Endothelial cell of umbilical vein (primary cell): Measurements from ENCODE around the gene SUSD5. TPM values are rescaled to one million over a fixed set of nuclear protein-coding genes. Genes with fewer than 3 reads are reported as not detected.

Source experiments
- BruUV-seq: library from RNA; stranded (reverse); fragments of 400-500 nt; replicated peaks from 2 replicates; lab custom pipeline; 2021; lab: Mats Ljungman, UMichigan
- CTCF ChIA-PET: fragments of 300-600, 350-600 bp; sonication (Branson Sonifier 250); formaldehyde crosslinking; loops from one replicate; lab custom pipeline; 2021; ENCODE audit warnings: antibody characterized with exemption, inconsistent platforms; lab: Charles Lee
- POLR2A ChIA-PET: fragments of 300-600, 350-600 bp; sonication (Branson Sonifier 250); formaldehyde crosslinking; loops from one replicate; lab custom pipeline; 2021; ENCODE audit warnings: antibody characterized with exemption, inconsistent platforms; lab: Charles Lee
- DNase-seq: peaks from one replicate; pipeline ENCODE4 v3.0.0-alpha.2; 2011; ENCODE audit warnings: low read depth, low spot score
- FAIRE-seq: peaks from 2 replicates; lab custom pipeline; 2011; peaks lifted over from hg19 to GRCh38; lab: Jason Lieb, UNC
- H2AFZ ChIP-seq: 2 replicates; pipeline ENCODE4 v1.6.0; 2012; ENCODE audit warnings: low read depth, low read length, control low read depth, inconsistent platforms
- H3K27ac ChIP-seq: 2 replicates; pipeline ENCODE4 v1.5.1; 2011; ENCODE audit warnings: low read depth, mild to moderate bottlenecking, control low read depth, low read length, moderate library complexity; ENCODE audit not compliant: insufficient read depth
- H3K27me3 ChIP-seq, 2 experiments: 2 replicates each; pipeline versions ENCODE4 v1.6.0 to v1.6.1; 2011; ENCODE audit warnings: low read length in 2 of 2, mixed read lengths in 1 of 2; ENCODE audit not compliant: control insufficient read depth in 2 of 2, insufficient read depth in 2 of 2
- H3K36me3 ChIP-seq, 2 experiments: 2 replicates in 1 of 2; 3 replicates in 1 of 2; pipeline ENCODE4 v1.5.1; 2011; ENCODE audit warnings: low read length in 2 of 2, mild to moderate bottlenecking in 1 of 2, moderate library complexity in 1 of 2; ENCODE audit not compliant: control insufficient read depth in 2 of 2, insufficient read depth in 2 of 2; ENCODE audit errors: extremely low read depth in 1 of 2
- H3K4me1 ChIP-seq: 3 replicates; pipeline ENCODE4 v1.5.1; 2011; ENCODE audit warnings: mild to moderate bottlenecking, low read length; ENCODE audit not compliant: control insufficient read depth, insufficient read depth; ENCODE audit errors: extremely low read depth
- H3K4me2 ChIP-seq: 2 replicates; pipeline ENCODE4 v1.6.1; 2011; ENCODE audit warnings: low read length, control low read depth, mixed read lengths; ENCODE audit not compliant: insufficient read depth
- H3K4me3 ChIP-seq, 3 experiments: fragments of 200-600 bp in 1 of 3; sonication (generic), shearing (Covaris generic) in 1 of 3; replicated peaks in 1 of 3; 2 replicates each; pipeline ENCODE4 v1.5.1; 2011 to 2016; ENCODE audit warnings: control low read depth in 3 of 3, low read length in 3 of 3, mild to moderate bottlenecking in 2 of 3, inconsistent platforms in 1 of 3, low read depth in 1 of 3, moderate library complexity in 1 of 3; ENCODE audit not compliant: insufficient read depth in 1 of 3
- H3K79me2 ChIP-seq: 2 replicates; pipeline ENCODE4 v1.6.0; 2012; ENCODE audit warnings: low read length, inconsistent platforms; ENCODE audit not compliant: control insufficient read depth, insufficient read depth
- H3K9ac ChIP-seq: replicated peaks from 2 replicates; pipeline ENCODE3; 2011; ENCODE audit warnings: low read length, control low read depth; ENCODE audit not compliant: insufficient read depth; ENCODE audit errors: extremely low read depth
- H3K9me1 ChIP-seq: replicated peaks from 3 replicates; pipeline ENCODE4 v1.6.0; 2011; ENCODE audit warnings: mild to moderate bottlenecking, low read length; ENCODE audit not compliant: control insufficient read depth, insufficient read depth; ENCODE audit errors: extremely low read depth
- H3K9me3 ChIP-seq: replicated peaks from 2 replicates; pipeline ENCODE4 v1.5.1; 2012; ENCODE audit warnings: low read length, inconsistent platforms; ENCODE audit not compliant: control insufficient read depth, insufficient read depth
- H4K20me1 ChIP-seq: replicated peaks from 2 replicates; pipeline ENCODE3; 2011; ENCODE audit warnings: mild to moderate bottlenecking, low read length; ENCODE audit not compliant: control insufficient read depth, insufficient read depth; ENCODE audit errors: extremely low read depth
- EZH2 ChIP-seq: IDR thresholded peaks from 2 replicates; pipeline ENCODE4 v1.6.1; 2012; ENCODE audit warnings: borderline replicate concordance, low read depth, mild to moderate bottlenecking, moderate library complexity, low read length, inconsistent platforms; ENCODE audit not compliant: severe bottlenecking
- FOS ChIP-seq: IDR thresholded peaks from 2 replicates; pipeline ENCODE4 v1.6.1; 2011; ENCODE audit warnings: mild to moderate bottlenecking, low read length, moderate library complexity, borderline replicate concordance; ENCODE audit not compliant: insufficient read depth
- GATA2 ChIP-seq: IDR thresholded peaks from 2 replicates; pipeline ENCODE4 v1.7.0; 2011; ENCODE audit warnings: low read depth, mild to moderate bottlenecking, moderate library complexity, mixed read lengths, low read length; ENCODE audit not compliant: insufficient read length, insufficient read depth
- JUN ChIP-seq: IDR thresholded peaks from 2 replicates; pipeline ENCODE4 v1.6.1; 2011; ENCODE audit warnings: borderline replicate concordance, low read depth; ENCODE audit not compliant: insufficient read length, insufficient read depth
- MYC ChIP-seq: IDR thresholded peaks from one replicate; pipeline ENCODE4 v1.6.1; 2011; ENCODE audit warnings: mild to moderate bottlenecking, low read depth, low read length
- POLR2A ChIP-seq: IDR thresholded peaks from 2 replicates; pipeline ENCODE4 v1.6.1; 2012; ENCODE audit warnings: low read depth, mild to moderate bottlenecking, control low read depth, low read length
- POLR2AphosphoS5 ChIP-seq: IDR thresholded peaks from 2 replicates; pipeline ENCODE4 v1.6.1; 2012; ENCODE audit warnings: low read depth, mild to moderate bottlenecking, control low read depth, low read length, moderate library complexity; ENCODE audit not compliant: insufficient read depth
- dilution Hi-C: fragments of 300-500 bp; cut with MboI; formaldehyde crosslinking; loops from one replicate; pipeline ENCODE4 v1.15.0; 2019; ENCODE audit warnings: low sequenced_read_pairs; ENCODE audit not compliant: extremely low pct_ligation_motif_present
- intact Hi-C: fragments of 100-400 bp; cut with micrococcal nuclease; formaldehyde crosslinking; loops from one replicate; pipeline ENCODE4 v1.10.0; 2022
- polyA plus RNA-seq, 4 experiments: library from polyadenylated mRNA; depleted of rRNA in 3 of 4; stranded (reverse) in 3 of 4; unstranded in 1 of 4; fragments of >200 nt; gene quantifications; 2 replicates each; pipeline versions ENCODE4 v1.2.1 to v1.2.3, GENCODE V29; 2011 to 2012; ENCODE audit warnings: missing spikeins in 1 of 4
- total RNA-seq: library from RNA; stranded (reverse); gene quantifications from 2 replicates; pipeline ENCODE4 v1.2.3, GENCODE V29; 2021
- TF ChIP-seq, protein P1 (sequence below), 2 donors: IDR thresholded peaks; 1 replicate in 1 of 2; 2 replicates in 1 of 2; pipeline ENCODE4 v1.5.1; 2011; ENCODE audit warnings: low read length in 2 of 2, mild to moderate bottlenecking in 2 of 2, moderate library complexity in 2 of 2, control low read depth in 1 of 2, inconsistent platforms in 1 of 2, low read depth in 1 of 2; ENCODE audit not compliant: insufficient read depth in 1 of 2; ENCODE audit errors: extremely low read depth in 1 of 2
- TF ChIP-seq, protein P2 (sequence below): IDR thresholded peaks from 2 replicates; pipeline ENCODE4 v1.6.1; 2011; ENCODE audit not compliant: insufficient read depth, insufficient read length

SUSD5 gene
- total and polyA plus RNA-seq, 2 donors (not counting 3 experiments of a cell fraction or from before 2014, with no cell fraction given) = 7.7 to 18.8 TPM

DNA sequence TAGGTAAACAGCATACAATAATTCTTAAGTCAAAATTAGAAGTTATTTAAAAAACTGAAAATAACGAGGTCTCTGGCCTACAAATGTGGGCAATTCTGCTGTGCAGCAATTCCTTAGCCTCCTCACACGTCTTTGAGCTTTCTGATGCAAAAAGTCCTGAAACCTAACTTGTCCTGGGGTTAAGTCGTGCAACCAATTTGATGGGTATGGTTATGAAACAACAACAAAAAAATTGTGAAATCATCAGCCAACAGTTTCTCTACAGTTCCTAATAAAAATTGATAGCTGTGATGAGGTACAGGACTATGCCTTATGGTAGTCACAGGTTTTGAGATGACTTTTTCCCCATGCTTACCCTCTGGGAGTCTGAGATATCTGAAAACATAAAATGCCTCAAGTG, 115.1 kb downstream of the SUSD5 start:
- Histone ChIP-seq H3K79me2 (no peaks in the 10 kb centered on the region), H3K36me3 (no peaks in the 10 kb centered on the region), H3K9me3 (no peaks in the 10 kb centered on the region), H3K4me1 (no peaks in the 10 kb centered on the region), H2AFZ (no peak overlapping the region), H3K4me3 (no peak overlapping the region), H3K9me1 (no peaks in the 10 kb centered on the region), H3K4me2 (no peak overlapping the region), H3K27me3 (peaks cover 0 to 5% of the 10 kb centered on the region in 2 experiments), H3K9ac (no peak overlapping the region), H4K20me1 (no peaks in the 10 kb centered on the region), H3K27ac (no peak overlapping the region)
- intact Hi-C loops (no loop called here), dilution Hi-C loops (no loop called here)
- ChIA-PET POLR2A (no interaction called here), CTCF (no interaction called here)
- TF ChIP-seq, protein P1, sequence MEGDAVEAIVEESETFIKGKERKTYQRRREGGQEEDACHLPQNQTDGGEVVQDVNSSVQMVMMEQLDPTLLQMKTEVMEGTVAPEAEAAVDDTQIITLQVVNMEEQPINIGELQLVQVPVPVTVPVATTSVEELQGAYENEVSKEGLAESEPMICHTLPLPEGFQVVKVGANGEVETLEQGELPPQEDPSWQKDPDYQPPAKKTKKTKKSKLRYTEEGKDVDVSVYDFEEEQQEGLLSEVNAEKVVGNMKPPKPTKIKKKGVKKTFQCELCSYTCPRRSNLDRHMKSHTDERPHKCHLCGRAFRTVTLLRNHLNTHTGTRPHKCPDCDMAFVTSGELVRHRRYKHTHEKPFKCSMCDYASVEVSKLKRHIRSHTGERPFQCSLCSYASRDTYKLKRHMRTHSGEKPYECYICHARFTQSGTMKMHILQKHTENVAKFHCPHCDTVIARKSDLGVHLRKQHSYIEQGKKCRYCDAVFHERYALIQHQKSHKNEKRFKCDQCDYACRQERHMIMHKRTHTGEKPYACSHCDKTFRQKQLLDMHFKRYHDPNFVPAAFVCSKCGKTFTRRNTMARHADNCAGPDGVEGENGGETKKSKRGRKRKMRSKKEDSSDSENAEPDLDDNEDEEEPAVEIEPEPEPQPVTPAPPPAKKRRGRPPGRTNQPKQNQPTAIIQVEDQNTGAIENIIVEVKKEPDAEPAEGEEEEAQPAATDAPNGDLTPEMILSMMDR (IDR thresholded peaks at IDR 0.05; ENCODE audit: extremely low read depth in 1 of 2, insufficient read depth in 1 of 2, low read depth in 1 of 2, low read length in 2 of 2) = no peak
- no peak for TF ChIP-seq FOS
- TF ChIP-seq EZH2 = no peak
- TF ChIP-seq POLR2A = no peak
- no peak for TF ChIP-seq MYC
- TF ChIP-seq, protein P2, sequence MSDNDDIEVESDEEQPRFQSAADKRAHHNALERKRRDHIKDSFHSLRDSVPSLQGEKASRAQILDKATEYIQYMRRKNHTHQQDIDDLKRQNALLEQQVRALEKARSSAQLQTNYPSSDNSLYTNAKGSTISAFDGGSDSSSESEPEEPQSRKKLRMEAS = no peak
- TF ChIP-seq GATA2 = no peak
- no peak for TF ChIP-seq POLR2AphosphoS5
- no peak for TF ChIP-seq JUN
- no TSS peak for BruUV-seq
- DNase-seq = no peak
- FAIRE-seq = no peak
